Endothelial cell of umbilical vein (primary cell): ENCODE measurements around the gene PAX3. TPM values are rescaled to one million over a fixed set of nuclear protein-coding genes. Genes with fewer than 3 reads are reported as not detected.

Experiments used
- Bru-seq: library from RNA; stranded (reverse); fragments of 400-500 nt; gene quantifications from one replicate; lab custom pipeline; 2021; lab: Mats Ljungman, UMichigan
- BruChase-seq, 2 experiments: library from RNA; stranded (reverse); fragments of 400-500 nt; gene quantifications; one replicate each; lab custom pipeline; 2021; lab: Mats Ljungman, UMichigan
- BruUV-seq: library from RNA; stranded (reverse); fragments of 400-500 nt; replicated peaks from 2 replicates; lab custom pipeline; 2021; lab: Mats Ljungman, UMichigan
- CTCF ChIA-PET: fragments of 300-600, 350-600 bp; sonication (Branson Sonifier 250); formaldehyde crosslinking; loops from one replicate; lab custom pipeline; 2021; ENCODE audit warnings: antibody characterized with exemption, inconsistent platforms; lab: Charles Lee
- POLR2A ChIA-PET: fragments of 300-600, 350-600 bp; sonication (Branson Sonifier 250); formaldehyde crosslinking; loops from one replicate; lab custom pipeline; 2021; ENCODE audit warnings: antibody characterized with exemption, inconsistent platforms; lab: Charles Lee
- DNase-seq: peaks from one replicate; pipeline ENCODE4 v3.0.0-alpha.2; 2011; ENCODE audit warnings: low read depth, low spot score
- FAIRE-seq: peaks from 2 replicates; lab custom pipeline; 2011; peaks lifted over from hg19 to GRCh38; lab: Jason Lieb, UNC
- H2AFZ ChIP-seq: 2 replicates; pipeline ENCODE4 v1.6.0; 2012; ENCODE audit warnings: low read depth, low read length, control low read depth, inconsistent platforms
- H3K27ac ChIP-seq: 2 replicates; pipeline ENCODE4 v1.5.1; 2011; ENCODE audit warnings: low read depth, mild to moderate bottlenecking, control low read depth, low read length, moderate library complexity; ENCODE audit not compliant: insufficient read depth
- H3K27me3 ChIP-seq, 2 experiments: 2 replicates each; pipeline versions ENCODE4 v1.6.0 to v1.6.1; 2011; ENCODE audit warnings: low read length in 2 of 2, mixed read lengths in 1 of 2; ENCODE audit not compliant: control insufficient read depth in 2 of 2, insufficient read depth in 2 of 2
- H3K36me3 ChIP-seq, 2 experiments: 2 replicates in 1 of 2; 3 replicates in 1 of 2; pipeline ENCODE4 v1.5.1; 2011; ENCODE audit warnings: low read length in 2 of 2, mild to moderate bottlenecking in 1 of 2, moderate library complexity in 1 of 2; ENCODE audit not compliant: control insufficient read depth in 2 of 2, insufficient read depth in 2 of 2; ENCODE audit errors: extremely low read depth in 1 of 2
- H3K4me1 ChIP-seq: 3 replicates; pipeline ENCODE4 v1.5.1; 2011; ENCODE audit warnings: mild to moderate bottlenecking, low read length; ENCODE audit not compliant: control insufficient read depth, insufficient read depth; ENCODE audit errors: extremely low read depth
- H3K4me2 ChIP-seq: 2 replicates; pipeline ENCODE4 v1.6.1; 2011; ENCODE audit warnings: low read length, control low read depth, mixed read lengths; ENCODE audit not compliant: insufficient read depth
- H3K4me3 ChIP-seq, 3 experiments: fragments of 200-600 bp in 1 of 3; sonication (generic), shearing (Covaris generic) in 1 of 3; replicated peaks in 1 of 3; 2 replicates each; pipeline ENCODE4 v1.5.1; 2011 to 2016; ENCODE audit warnings: control low read depth in 3 of 3, low read length in 3 of 3, mild to moderate bottlenecking in 2 of 3, inconsistent platforms in 1 of 3, low read depth in 1 of 3, moderate library complexity in 1 of 3; ENCODE audit not compliant: insufficient read depth in 1 of 3
- H3K79me2 ChIP-seq: 2 replicates; pipeline ENCODE4 v1.6.0; 2012; ENCODE audit warnings: low read length, inconsistent platforms; ENCODE audit not compliant: control insufficient read depth, insufficient read depth
- H3K9ac ChIP-seq: replicated peaks from 2 replicates; pipeline ENCODE3; 2011; ENCODE audit warnings: low read length, control low read depth; ENCODE audit not compliant: insufficient read depth; ENCODE audit errors: extremely low read depth
- H3K9me1 ChIP-seq: replicated peaks from 3 replicates; pipeline ENCODE4 v1.6.0; 2011; ENCODE audit warnings: mild to moderate bottlenecking, low read length; ENCODE audit not compliant: control insufficient read depth, insufficient read depth; ENCODE audit errors: extremely low read depth
- H3K9me3 ChIP-seq: replicated peaks from 2 replicates; pipeline ENCODE4 v1.5.1; 2012; ENCODE audit warnings: low read length, inconsistent platforms; ENCODE audit not compliant: control insufficient read depth, insufficient read depth
- H4K20me1 ChIP-seq: replicated peaks from 2 replicates; pipeline ENCODE3; 2011; ENCODE audit warnings: mild to moderate bottlenecking, low read length; ENCODE audit not compliant: control insufficient read depth, insufficient read depth; ENCODE audit errors: extremely low read depth
- CTCF ChIP-seq, 2 donors: IDR thresholded peaks; 1 replicate in 1 of 2; 2 replicates in 1 of 2; pipeline ENCODE4 v1.5.1; 2011; ENCODE audit warnings: low read length in 2 of 2, mild to moderate bottlenecking in 2 of 2, moderate library complexity in 2 of 2, control low read depth in 1 of 2, inconsistent platforms in 1 of 2, low read depth in 1 of 2; ENCODE audit not compliant: insufficient read depth in 1 of 2; ENCODE audit errors: extremely low read depth in 1 of 2
- EZH2 ChIP-seq: IDR thresholded peaks from 2 replicates; pipeline ENCODE4 v1.6.1; 2012; ENCODE audit warnings: borderline replicate concordance, low read depth, mild to moderate bottlenecking, moderate library complexity, low read length, inconsistent platforms; ENCODE audit not compliant: severe bottlenecking
- FOS ChIP-seq: IDR thresholded peaks from 2 replicates; pipeline ENCODE4 v1.6.1; 2011; ENCODE audit warnings: mild to moderate bottlenecking, low read length, moderate library complexity, borderline replicate concordance; ENCODE audit not compliant: insufficient read depth
- GATA2 ChIP-seq: IDR thresholded peaks from 2 replicates; pipeline ENCODE4 v1.7.0; 2011; ENCODE audit warnings: low read depth, mild to moderate bottlenecking, moderate library complexity, mixed read lengths, low read length; ENCODE audit not compliant: insufficient read length, insufficient read depth
- JUN ChIP-seq: IDR thresholded peaks from 2 replicates; pipeline ENCODE4 v1.6.1; 2011; ENCODE audit warnings: borderline replicate concordance, low read depth; ENCODE audit not compliant: insufficient read length, insufficient read depth
- MAX ChIP-seq: IDR thresholded peaks from 2 replicates; pipeline ENCODE4 v1.6.1; 2011; ENCODE audit not compliant: insufficient read depth, insufficient read length
- MYC ChIP-seq: IDR thresholded peaks from one replicate; pipeline ENCODE4 v1.6.1; 2011; ENCODE audit warnings: mild to moderate bottlenecking, low read depth, low read length
- POLR2A ChIP-seq: IDR thresholded peaks from 2 replicates; pipeline ENCODE4 v1.6.1; 2012; ENCODE audit warnings: low read depth, mild to moderate bottlenecking, control low read depth, low read length
- dilution Hi-C: fragments of 300-500 bp; cut with MboI; formaldehyde crosslinking; loops from one replicate; pipeline ENCODE4 v1.15.0; 2019; ENCODE audit warnings: low sequenced_read_pairs; ENCODE audit not compliant: extremely low pct_ligation_motif_present
- intact Hi-C: fragments of 100-400 bp; cut with micrococcal nuclease; formaldehyde crosslinking; loops from one replicate; pipeline ENCODE4 v1.10.0; 2022
- long read RNA-seq: library from polyadenylated mRNA; stranded (forward); transcript quantifications from one replicate; pipeline ENCODE4 v2.0.0, GENCODE V29; 2021
- polyA minus RNA-seq, 3 experiments: library from RNA; depleted of rRNA, polyadenylated mRNA; stranded (reverse); fragments of >200 nt; gene quantifications; 1 replicate in 1 of 3; 2 replicates in 2 of 3; pipeline ENCODE4 v1.2.3, GENCODE V29; 2011
- polyA plus RNA-seq, 4 experiments: library from polyadenylated mRNA; depleted of rRNA in 3 of 4; stranded (reverse) in 3 of 4; unstranded in 1 of 4; fragments of >200 nt; gene quantifications; 2 replicates each; pipeline versions ENCODE4 v1.2.1 to v1.2.3, GENCODE V29; 2011 to 2012; ENCODE audit warnings: missing spikeins in 1 of 4
- total RNA-seq: library from RNA; stranded (reverse); gene quantifications from 2 replicates; pipeline ENCODE4 v1.2.3, GENCODE V29; 2021

Gene PAX3
- total RNA-seq, result not detected in 2 replicates
- polyA plus RNA-seq, result not detected in 2 replicates
- polyA plus RNA-seq (2011; cell fraction: cytosol; rRNA removed), result not detected in 2 replicates
- polyA plus RNA-seq (2011; cell fraction: nucleus; rRNA removed), result not detected in 2 replicates
- polyA plus RNA-seq (2012), result not detected in 2 replicates
- polyA minus RNA-seq, result not detected in 2 replicates
- polyA minus RNA-seq (2011; cell fraction: cytosol; rRNA and poly(A)+ RNA removed), result not detected
- polyA minus RNA-seq (2011; cell fraction: nucleus; rRNA and poly(A)+ RNA removed), result not detected in 2 replicates
- Bru-seq, nascent RNA, result not detected
- not detected for BruChase-seq, experiment 1, labeled RNA remaining after a 6-hour chase
- BruChase-seq, experiment 2, labeled RNA remaining after a 2-hour chase, result not detected
- long read RNA-seq, result 0 reads

DNA sequence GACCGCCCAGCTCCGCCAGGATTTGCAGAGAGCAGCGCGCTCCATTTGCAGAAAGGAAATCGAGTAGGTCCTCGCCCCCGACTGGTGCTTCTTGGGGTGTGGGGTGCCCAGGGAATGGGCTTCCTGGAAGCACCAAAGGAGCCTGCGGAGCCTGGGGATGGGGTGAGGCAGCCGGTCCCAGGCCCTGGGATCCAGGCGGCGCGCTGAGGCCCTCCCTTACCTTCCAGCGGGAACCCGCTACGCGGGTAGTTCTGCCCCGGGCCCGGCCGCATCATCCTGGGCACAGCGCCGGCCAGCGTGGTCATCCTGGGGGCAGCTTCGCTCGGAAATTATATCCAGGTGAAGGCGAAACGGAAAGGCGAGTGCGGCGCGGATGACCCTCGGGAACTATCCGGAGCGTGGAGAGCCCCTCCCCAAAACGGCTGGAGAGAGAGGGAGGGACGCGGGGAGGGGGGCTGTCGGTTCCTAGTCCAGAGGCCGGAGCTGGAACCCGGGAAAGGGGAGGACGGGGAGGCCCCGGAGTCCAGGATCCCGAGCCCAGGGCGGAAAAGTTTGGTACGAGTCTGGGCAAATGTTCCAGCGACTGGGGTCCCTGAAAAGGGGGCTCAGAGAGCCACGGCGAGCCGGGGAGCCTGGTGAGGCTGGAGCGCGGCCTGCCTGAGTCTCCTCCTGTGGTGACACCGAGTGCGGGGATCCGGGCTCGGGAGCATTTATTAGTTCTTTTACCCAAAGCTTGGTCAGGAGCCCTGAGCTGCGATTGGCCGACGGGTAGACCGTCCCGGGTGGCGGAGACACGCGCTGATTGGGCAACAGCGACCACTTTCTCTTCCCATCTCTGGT lies at the start of gene PAX3:
PAX3 (minus strand) TSS at position 688 of the 840 bp plus-strand sequence; CDS start at position 305, 383 bp downstream.
- no peak within 1 kb of the TSS for H3K4me3 ChIP-seq
- POLR2A ChIA-PET, result no interaction called here
- dilution Hi-C loops, result no loop called here

More for the DNA sequence above, at the start of gene PAX3:
- H3K27me3 ChIP-seq, result peaks cover 97 to 99% of the 10 kb centered on the region in 2 experiments
- DNase-seq (no peak), FAIRE-seq (no peak)
- H3K9me3 ChIP-seq, result no peaks in the 10 kb centered on the region
- no peak within 1 kb of the TSS for H3K27ac ChIP-seq
- no TSS peak for BruUV-seq
- no peak within 1 kb of the TSS for H3K4me2 ChIP-seq
- no peak within 1 kb of the TSS for H3K9ac ChIP-seq
- H3K79me2 ChIP-seq, result no peaks in the 10 kb centered on the region
- CTCF ChIA-PET, result no interaction called here
- intact Hi-C loops, result no loop called here
- H3K36me3 ChIP-seq, result no peaks in the 10 kb centered on the region
- no peak for TF ChIP-seq FOS
- no peak for TF ChIP-seq POLR2A
- TF ChIP-seq CTCF (IDR thresholded peaks at IDR 0.05; ENCODE audit: extremely low read depth in 1 of 2, insufficient read depth in 1 of 2, low read depth in 1 of 2, low read length in 2 of 2), result no peak
- TF ChIP-seq GATA2, result no peak
- TF ChIP-seq MAX, result no peak
- TF ChIP-seq EZH2, result peak; percentile 89
- TF ChIP-seq JUN, result no peak
- TF ChIP-seq MYC, result no peak
- no peaks in the 10 kb centered on the region for H3K9me1 ChIP-seq
- H2AFZ ChIP-seq, result no peak within 1 kb of the TSS
- H3K4me1 ChIP-seq, result peaks cover 4% of the 10 kb centered on the region
- no peaks in the 10 kb centered on the region for H4K20me1 ChIP-seq
